Lower leg skin (tissue), 3 donors: Measurements from ENCODE around the gene CNPY1.

Experiments used
- POLR2A ChIP-seq, 2 donors: fragments of 450-650 bp; IDR thresholded peaks; one replicate each; pipeline ENCODE4 v1.6.1; 2016 to 2017; ENCODE audit warnings: antibody characterized with exemption in 2 of 2, mild to moderate bottlenecking in 1 of 2, moderate library complexity in 1 of 2
- TF ChIP-seq, protein P1 (sequence below), 3 donors: fragments of 450-650 bp; IDR thresholded peaks; one replicate each; pipeline ENCODE4 v1.5.1; 2016; ENCODE audit warnings: antibody characterized with exemption in 3 of 3, mild to moderate bottlenecking in 3 of 3, moderate library complexity in 2 of 3

- TF ChIP-seq, protein P1, sequence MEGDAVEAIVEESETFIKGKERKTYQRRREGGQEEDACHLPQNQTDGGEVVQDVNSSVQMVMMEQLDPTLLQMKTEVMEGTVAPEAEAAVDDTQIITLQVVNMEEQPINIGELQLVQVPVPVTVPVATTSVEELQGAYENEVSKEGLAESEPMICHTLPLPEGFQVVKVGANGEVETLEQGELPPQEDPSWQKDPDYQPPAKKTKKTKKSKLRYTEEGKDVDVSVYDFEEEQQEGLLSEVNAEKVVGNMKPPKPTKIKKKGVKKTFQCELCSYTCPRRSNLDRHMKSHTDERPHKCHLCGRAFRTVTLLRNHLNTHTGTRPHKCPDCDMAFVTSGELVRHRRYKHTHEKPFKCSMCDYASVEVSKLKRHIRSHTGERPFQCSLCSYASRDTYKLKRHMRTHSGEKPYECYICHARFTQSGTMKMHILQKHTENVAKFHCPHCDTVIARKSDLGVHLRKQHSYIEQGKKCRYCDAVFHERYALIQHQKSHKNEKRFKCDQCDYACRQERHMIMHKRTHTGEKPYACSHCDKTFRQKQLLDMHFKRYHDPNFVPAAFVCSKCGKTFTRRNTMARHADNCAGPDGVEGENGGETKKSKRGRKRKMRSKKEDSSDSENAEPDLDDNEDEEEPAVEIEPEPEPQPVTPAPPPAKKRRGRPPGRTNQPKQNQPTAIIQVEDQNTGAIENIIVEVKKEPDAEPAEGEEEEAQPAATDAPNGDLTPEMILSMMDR (IDR thresholded peaks at IDR 0.05): no peak
- no peak for TF ChIP-seq POLR2A (IDR thresholded peaks at IDR 0.05)
Observed at GRCh38 chr7:155470686-155471638, 75.4 kb downstream of the CNPY1 start.
